ENCODE measurements around the gene SGCA.
A peak's percentile ranks its signal among the peaks of the same experiment; 100 is the strongest.

SGCA gene

DNA sequence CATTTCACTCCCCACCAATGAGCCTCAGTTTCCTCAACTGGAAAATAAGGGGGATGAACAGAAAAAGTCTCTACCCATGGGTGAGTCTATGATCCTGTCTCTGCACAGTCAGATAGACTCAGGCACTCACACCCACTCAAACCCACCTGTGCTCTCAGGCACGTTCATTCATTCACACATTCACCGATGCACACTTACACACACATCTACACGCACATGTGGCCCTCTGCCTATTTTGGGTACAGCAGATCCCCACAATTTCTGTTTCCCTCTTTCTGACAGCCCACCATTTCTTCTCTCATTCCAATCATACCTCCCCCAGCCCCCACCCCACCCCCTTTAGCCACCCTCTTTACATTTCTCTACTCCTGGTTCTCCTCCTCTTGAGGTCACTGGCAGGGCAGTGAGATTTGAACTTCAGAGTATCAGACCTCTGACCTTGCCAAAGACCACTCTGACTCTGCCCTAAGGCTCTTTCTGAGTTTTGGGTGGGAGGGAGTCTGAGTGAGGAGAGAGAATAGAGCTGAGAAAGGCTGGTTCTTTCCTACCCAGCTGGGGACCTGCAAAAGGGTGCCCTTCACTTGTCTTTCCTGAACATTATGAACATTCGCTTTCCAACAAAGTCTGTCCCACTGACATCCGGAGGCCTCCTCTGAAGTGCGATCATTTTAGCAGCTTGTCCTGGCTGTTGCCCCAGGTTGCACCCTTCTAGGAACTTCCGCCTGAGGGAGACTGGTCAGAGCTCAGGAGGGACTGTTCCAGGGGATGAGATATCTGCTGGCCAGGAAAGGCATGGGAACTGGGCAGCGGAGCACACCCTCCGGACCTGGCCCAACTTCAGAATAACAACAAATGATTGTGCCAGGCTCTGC lies 45.7 kb downstream of the SGCA start:
- peak in 1 of 2 donors; percentile 10 for DNase-seq

DNA sequence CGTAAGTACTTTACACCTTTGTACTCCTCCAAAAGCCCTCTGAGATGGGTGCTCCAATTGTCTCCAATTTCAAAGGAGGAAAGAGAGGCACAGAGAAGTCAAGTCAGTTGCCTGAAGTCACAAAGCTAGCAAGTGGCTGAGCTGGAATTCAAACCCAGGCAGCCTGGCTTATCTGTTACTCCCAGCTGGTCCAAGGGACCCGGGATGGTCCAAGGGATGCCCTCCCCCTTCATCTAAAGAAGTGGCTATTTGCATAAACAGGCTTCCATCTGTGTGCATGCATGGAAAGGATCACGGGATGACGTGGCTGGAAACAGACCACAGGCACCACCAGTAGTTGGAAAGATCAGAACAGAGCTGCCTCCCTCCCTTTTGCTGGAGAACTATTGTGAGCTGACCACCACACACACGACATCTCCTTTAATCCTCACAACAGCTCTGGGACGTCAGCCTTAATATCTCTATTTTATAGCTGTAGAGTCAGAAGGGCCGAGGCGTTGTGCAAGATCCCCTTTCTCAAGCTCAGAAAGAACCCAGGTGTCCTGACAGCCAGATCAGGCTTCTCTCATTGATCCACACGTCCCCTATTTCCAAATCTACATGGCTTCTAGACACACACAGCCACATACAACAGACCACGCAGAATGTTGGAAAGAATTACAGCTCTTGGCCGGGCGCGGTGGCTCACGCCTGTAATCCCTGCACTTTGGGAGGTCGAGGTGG lies 46.5 kb downstream of the SGCA start:
- DNase-seq, result peak in 1 of 2 donors; percentile 5

DNA sequence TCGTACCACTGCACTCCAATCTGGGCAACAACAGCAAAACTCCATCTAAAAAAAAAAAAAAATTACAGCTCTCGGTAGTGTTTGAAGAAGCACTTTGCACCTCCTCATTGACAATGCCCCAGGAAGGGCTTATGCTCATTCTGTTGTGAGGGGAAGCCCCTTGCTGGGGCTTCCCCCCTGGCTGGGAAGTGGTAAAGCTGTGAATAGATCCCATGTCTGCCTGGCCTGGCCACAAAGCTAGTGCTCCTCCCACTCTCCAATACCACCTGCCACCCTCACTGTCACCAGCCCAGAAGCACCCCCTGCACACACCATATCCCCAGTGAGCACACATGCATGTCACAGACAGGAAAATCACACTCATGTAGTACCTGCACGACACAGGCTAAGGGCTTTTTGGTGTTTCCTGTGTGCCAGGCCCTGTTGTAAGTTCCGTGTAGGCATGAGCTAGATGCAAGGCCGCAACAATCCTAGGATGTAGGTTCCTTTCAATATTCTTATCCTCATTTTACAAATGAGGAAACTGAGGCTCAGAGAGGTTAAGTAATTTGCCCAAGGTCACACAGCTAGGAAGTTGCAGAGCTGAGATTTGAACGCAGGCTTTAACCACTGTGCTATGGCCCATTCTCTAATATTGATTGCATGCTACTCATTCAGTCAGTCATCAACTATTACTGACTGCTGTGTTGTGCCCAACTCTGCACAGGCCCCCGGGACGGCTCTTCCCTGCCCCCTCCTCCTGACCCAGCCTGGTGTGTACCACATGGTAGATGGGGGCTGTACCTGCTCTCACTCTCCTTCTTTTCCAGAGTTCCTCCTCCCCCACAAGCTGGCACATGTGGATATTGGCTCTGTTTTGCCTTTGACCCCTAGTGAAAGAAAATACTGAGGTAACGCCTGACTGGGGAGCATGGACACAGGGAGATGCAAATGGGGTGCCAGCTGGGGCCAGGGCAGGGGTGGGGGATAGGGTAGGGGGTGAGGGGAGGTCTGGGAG lies 47.5 kb downstream of the SGCA start:
- DNase-seq, result peak; percentile 30 to 43

DNA sequence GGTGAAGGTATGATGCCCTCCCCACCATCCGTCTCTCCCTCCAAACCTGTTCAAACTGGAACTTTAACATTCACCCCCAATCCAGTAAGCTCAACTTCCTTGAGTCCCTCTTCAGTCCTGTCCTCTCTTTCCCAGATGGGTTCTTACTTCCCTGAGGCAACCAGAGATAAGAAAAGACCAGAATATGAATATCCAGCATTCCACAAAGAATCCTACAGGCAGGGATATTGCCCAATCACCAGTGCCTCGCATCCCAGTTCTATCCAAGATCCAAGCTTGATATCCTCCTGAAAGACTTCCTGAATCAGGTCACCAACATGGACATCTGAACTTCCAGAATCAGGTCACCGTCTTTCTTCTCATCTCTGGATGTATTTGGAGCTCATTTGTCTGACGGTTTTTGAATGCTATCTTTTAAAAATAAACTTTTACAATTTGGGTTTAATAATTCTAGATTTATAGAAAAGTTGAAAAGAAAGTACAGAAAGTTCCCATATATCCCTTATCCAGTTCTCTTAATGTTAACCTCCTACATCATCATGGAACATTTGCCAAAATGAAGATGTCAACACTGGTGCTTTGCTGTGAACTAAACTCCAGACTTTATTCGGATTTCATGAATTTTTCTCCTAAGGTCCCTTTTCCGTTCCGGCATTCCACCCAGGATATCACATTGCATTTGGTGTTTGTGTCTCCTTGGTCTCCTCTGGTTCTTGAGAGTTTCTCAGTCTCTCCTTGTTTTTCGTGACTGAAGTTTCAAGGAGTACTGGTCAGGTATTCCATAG lies 49.4 kb downstream of the SGCA start:
- no peak for DNase-seq

DNA sequence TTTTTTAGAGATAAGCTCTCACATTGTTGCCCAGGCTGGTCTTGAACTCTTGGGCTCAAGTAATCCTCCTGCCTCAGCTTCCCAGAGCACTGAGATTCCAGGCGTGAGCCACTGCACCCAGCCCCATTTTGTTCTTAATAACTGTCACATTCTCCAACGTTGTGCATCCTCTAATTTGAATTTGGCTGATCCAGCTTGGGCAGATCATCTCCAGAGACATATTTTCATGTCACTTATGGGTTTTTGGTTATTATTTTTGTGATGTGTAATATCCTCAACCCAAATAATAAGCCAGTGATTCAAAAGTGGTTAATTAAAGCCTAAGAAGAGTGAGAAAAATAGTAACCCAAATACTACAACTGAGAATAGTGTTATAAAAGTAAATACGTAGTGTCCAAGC lies 51.8 kb downstream of the SGCA start:
- DNase-seq, result no peak

DNA sequence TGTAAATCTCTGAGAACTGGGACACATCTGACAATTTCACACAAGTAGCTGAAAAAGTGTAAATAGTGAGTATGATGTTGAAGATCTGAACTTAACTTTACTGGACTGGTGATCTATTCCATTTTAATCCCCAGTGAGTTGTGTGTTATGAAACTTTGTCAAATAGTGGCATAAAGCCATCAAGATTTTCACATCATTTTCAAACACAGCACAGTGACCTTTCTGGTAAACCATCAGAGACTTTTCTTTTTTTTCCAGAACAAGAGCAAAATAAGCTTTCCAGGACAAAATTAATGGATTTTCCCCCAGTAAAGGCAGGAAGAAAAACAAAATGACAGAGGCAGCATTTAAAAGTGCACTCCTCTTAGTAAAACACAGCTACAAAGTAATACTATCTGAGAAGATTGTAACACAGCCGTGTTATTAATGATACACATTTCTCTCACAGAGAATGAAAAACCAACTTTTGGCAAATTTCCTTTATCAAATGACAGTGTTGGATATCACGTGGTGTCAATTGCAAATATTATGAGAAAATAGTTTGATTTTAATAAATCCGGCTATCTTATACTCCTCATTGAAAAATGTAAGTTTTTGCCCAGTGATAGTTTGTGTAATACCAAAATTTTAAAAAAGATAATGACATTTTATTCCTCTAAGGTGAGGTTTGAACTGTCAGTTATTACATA lies 52.4 kb downstream of the SGCA start:
- DNase-seq, result no peak

DNA sequence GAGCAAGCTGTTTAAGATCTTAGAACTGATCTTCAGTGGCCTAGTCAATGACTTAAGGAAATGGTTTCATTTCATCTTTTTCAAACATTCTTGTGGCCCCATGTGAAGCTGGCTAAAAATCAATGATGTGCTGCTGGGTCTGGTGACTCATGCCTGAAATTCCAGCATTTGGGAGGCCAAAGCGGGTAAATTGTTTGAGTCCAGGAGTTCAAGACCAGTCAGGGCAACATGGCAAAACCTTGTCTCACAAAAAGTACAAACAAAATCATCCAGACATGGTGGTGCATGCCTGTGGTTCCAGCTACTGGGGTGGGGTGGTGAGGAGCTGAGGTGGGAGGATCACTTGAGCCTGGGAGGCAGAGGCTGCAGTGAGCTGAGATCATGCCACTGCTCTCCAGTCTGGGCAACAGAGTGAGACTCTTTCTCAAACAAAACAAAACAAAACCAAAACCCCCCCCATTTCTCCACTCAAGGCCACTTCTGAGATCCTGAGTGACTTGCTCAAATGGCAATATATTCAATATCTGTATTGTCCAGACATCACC lies 53.0 kb downstream of the SGCA start:
- no peak for DNase-seq

DNA sequence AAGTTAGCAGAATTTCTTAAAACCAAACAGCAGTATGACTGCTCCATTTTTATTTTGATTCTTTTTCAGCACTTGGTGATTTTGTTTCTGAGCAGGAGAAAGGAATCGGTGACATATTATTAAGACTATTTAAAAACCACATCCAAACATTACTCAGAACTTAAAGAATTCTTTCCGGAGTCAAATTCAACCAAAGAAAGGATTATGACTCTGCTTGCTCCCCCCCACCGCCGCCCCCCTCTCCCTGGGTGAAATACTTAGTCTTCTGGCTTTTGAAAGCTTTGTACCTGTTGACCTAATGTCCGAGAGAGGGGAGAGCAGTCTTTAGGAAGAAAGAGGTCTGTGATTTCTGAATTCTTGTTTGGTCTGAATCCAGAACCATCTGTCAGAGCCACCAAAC lies 53.5 kb downstream of the SGCA start:
- DNase-seq, result no peak

DNA sequence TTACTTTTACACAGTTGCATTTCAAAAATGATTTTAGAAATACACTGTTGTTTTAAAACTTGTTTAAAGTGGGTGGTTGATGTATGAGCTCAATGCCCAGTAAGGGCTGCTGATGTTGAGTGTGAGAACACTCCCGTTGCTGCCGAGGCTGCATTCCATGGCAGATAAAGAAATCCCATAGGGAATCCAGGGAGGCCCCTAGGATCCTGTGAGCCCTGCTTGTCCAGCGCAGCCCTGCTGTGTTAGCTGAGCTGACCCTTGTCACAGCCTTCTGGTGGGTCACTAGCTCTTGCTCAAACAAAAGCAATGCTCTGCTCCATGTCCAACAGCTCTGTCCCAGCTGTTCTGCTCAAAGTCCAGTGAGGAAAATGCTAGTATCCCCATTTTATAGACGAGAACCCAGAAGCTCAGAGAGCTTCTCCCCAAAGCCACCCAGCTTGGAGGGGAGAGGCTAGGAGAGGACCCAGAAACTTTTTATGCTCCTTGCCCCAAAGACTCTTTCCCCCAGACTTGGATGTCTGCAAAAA lies 54.2 kb downstream of the SGCA start:
- DNase-seq, result no peak

DNA sequence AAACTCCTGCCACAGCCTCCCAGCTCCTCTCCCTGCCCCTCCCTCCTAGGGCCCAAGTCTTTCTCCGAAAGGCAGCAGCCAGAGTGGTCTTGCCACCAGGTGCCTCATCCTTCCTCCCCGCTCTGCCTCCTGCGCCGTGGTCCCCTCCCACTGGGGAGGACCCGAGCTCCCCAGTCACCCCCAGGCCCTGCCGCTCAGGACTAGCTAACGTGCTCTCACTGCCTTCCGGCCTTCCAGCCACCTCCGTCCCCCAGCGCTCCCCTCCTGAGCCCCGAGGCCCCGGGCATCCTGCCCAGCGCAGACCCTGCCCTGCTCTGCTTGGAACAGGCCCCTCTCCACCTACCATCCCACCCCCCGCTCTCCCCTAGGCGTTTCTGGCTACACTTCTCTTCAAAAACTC lies 55.0 kb downstream of the SGCA start:
- no peak for DNase-seq

DNA sequence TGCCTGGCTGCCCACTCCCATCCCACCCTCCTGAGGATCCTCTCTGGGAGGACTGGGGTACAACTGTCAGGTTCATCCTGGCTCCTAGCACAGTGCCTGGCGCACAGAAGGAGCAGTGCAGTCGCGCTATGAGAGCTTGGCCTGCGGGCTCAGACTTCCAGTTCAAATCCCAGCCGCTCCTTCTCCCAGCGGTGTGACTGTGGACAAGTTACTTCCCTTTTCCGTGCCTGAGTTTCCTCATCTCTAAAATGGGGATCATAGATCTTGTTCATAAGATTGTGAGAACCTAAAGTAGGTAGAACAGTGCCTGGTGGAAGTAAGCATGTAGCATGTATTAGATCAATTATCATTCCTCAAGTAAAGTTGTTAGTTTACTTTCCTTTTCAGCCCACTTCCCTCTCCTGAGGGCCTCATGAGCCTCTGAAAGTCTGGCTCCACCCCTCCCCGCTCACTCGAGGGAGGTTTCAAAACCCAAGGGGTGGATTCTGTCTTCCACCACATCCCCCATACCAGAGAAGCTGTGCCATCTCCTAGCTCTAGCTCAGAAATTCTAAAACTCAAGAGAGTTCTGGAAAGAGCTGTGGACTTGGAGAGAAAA lies 55.6 kb downstream of the SGCA start:
- no peak for DNase-seq

DNA sequence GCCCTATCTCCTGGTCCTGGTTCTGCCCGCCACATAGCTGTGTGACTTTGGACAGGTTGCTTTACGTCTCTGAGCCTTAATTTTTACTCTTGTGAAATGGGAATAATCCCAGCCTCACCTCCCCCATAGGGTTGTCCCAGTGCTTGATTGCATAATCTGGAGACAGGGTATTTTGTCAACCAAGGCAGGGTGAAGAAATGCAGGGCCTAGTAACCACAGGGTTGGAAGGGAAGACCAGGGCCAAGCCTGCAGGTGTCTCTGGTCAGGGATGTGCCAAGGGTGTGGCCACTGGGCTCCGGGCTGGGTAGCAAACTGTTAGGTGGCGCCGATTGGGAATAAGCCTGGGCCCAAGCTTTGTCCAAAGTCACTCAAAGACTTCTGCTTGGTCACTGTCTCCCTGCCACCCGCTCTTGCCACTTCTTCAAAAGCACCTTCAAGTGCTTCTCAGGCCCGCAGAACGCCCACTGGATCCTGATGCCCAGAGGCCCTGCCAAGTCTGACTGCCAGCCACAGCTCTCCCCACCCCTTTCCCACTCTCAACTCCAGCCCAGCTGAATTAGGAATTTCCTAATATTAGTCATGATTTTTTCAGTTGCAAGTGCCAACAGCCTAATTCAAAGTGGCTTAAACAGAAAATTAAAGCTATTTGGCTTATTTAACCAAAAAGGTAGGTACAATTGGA lies 56.2 kb downstream of the SGCA start:
- no peak for DNase-seq

DNA sequence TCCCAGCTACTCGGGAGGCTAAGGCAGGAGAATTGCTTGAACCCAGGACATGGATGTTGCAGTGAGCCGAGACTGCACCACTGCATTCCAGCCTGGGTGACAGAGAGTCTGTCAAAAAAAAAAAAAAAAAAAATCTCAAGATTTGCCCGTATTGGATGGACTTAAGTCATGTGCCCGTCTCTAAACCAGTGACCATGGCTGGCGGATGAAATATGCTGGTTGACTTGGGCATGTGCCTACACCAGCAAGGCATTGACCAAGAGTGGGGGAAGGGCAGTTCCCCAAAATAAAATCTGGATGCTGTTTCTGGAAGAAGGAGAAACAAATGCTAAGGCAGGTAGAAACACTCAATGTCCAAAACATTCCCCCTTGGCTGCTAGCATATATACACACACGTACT lies 57.1 kb downstream of the SGCA start:
- no peak for DNase-seq

Data from stimulated activated CD4-positive, alpha-beta T cell treated with anti-CD3 and anti-CD28 coated beads, Interleukin-2, amount 100 ng/mL, for 24 hours (primary cell).